Gastrocnemius medialis (tissue), 4 donors: ENCODE data around the gene CCM2.

ENCODE experiments used
- CTCF ChIP-seq, 5 experiments: fragments of 450-650 bp in 3 of 5; fragments of 200-600 bp in 2 of 5; sonication (generic) in 2 of 5; IDR thresholded peaks in 4 of 5; conservative IDR thresholded peaks in 1 of 5; 1 replicate in 4 of 5; 2 replicates in 1 of 5; pipeline ENCODE4 v1.5.1; 2016 to 2019; ENCODE audit warnings: antibody characterized with exemption in 5 of 5, mild to moderate bottlenecking in 3 of 5, moderate library complexity in 3 of 5
- POLR2A ChIP-seq, 2 donors: fragments of 450-650 bp; IDR thresholded peaks; one replicate each; pipeline ENCODE4 v1.6.1; 2017; ENCODE audit warnings: antibody characterized with exemption in 2 of 2, mild to moderate bottlenecking in 2 of 2, moderate library complexity in 2 of 2

- TF ChIP-seq CTCF (IDR thresholded peaks at IDR 0.05 in 4 of 5, conservative IDR thresholded peaks at IDR 0.05 in 1 of 5) (no peak), POLR2A (IDR thresholded peaks at IDR 0.05) (no peak)
Measured at GRCh38 chr7:45102785-45103712, 103.0 kb downstream of the CCM2 start.
